ENCODE data around the gene CDIP1. TPM values are rescaled to one million over a fixed set of nuclear protein-coding genes. Genes with fewer than 3 reads are reported as not detected.

The CDIP1 gene
- total RNA-seq, 1 donor from 2014 or later, result 31.8 TPM

DNA sequence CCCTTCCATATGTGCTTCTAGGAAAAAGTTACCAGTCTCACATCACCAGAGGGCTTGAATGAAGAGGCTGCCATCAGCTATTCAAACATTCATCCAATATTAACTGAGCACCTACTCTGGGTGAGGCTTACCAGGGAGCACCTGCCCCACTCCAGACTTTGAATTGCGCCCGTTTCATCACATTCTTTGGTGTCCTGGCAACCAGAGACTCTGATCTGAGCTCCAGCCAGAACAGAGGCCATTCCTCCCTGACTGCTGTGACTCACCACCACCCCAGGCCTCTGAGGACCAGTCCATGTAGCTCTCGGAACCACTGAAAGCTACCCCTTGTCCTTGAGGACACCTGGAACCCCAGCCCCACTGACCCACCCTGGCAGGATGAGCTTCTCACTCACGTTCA is 17.5 kb upstream of the CDIP1 start, which contains the start of gene C16orf96:
Gene C16orf96, plus strand, starts transcription at position 229 of the 400 bp plus-strand sequence. Its CDS starts 150 bp downstream, at position 379.
- TF ChIP-seq, protein P1, sequence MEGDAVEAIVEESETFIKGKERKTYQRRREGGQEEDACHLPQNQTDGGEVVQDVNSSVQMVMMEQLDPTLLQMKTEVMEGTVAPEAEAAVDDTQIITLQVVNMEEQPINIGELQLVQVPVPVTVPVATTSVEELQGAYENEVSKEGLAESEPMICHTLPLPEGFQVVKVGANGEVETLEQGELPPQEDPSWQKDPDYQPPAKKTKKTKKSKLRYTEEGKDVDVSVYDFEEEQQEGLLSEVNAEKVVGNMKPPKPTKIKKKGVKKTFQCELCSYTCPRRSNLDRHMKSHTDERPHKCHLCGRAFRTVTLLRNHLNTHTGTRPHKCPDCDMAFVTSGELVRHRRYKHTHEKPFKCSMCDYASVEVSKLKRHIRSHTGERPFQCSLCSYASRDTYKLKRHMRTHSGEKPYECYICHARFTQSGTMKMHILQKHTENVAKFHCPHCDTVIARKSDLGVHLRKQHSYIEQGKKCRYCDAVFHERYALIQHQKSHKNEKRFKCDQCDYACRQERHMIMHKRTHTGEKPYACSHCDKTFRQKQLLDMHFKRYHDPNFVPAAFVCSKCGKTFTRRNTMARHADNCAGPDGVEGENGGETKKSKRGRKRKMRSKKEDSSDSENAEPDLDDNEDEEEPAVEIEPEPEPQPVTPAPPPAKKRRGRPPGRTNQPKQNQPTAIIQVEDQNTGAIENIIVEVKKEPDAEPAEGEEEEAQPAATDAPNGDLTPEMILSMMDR (IDR thresholded peaks at IDR 0.05; ENCODE audit: unreplicated experiment), result no peak
- Mint-ChIP-seq H3K4me1 (ENCODE audit: low read depth) (no peaks in the 10 kb centered on the region), H3K27me3 (no peaks in the 10 kb centered on the region), H3K36me3 (ENCODE audit: insufficient read depth) (no peaks in the 10 kb centered on the region), H3K27ac (no peak within 1 kb of the TSS), H3K9me3 (ENCODE audit: low read depth) (no peaks in the 10 kb centered on the region), H3K4me3 (ENCODE audit: low read depth) (no peak within 1 kb of the TSS)
- no peak for DNase-seq (ENCODE audit: low spot score, unreplicated experiment)

DNA sequence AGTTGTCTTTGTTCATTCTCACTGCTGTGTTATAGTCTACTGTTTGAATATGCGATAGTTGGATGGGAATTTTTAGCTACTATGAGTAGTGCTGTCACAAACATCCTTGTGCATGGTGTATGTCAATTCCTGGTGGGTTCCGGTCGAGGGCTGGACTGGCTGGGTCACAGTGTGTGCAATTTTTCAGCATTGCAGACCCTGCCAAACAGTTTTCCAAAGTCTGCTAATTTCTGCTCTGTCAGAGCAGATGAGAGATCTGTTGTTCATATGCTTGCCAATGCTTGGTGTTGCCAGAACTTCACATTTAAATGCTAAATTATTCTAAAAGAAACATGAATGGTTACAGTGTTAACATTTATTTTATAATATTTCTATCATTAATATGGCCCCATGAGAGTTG is 14.0 kb upstream of the CDIP1 start:
- Mint-ChIP-seq H3K9me3 (ENCODE audit: low read depth) (no peaks in the 10 kb centered on the region), H3K27ac (no peak overlapping the region), H3K4me1 (ENCODE audit: low read depth) (no peaks in the 10 kb centered on the region), H3K27me3 (no peaks in the 10 kb centered on the region), H3K4me3 (ENCODE audit: low read depth) (no peak overlapping the region), H3K36me3 (ENCODE audit: insufficient read depth) (no peaks in the 10 kb centered on the region)
- TF ChIP-seq, protein P1 (IDR thresholded peaks at IDR 0.05; ENCODE audit: unreplicated experiment), result no peak
- DNase-seq (ENCODE audit: low spot score, unreplicated experiment), result no peak

DNA sequence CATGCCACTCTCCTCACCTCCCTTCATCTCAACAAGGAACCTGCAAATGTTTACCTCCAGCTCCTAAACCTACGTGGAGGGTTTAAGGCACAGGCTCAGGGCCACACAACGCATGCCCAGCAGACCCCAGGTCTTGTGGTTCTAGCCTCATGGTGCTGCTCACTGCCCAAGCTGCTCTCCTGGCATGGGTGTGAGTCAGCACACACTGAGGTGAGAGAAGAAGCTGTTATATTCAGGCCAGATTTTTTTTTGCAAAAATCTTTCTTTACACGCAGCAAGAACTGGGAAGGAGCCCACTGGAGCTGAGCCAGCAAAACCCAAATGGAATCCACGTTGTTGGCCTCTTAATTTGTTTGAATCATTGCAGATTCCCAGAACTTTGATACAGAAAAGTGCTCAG is 12.0 kb upstream of the CDIP1 start:
- Mint-ChIP-seq H3K9me3 (ENCODE audit: low read depth) (no peaks in the 10 kb centered on the region), H3K27ac (no peak overlapping the region), H3K4me1 (ENCODE audit: low read depth) (no peaks in the 10 kb centered on the region), H3K36me3 (ENCODE audit: insufficient read depth) (no peaks in the 10 kb centered on the region), H3K27me3 (no peaks in the 10 kb centered on the region), H3K4me3 (ENCODE audit: low read depth) (no peak overlapping the region)
- TF ChIP-seq, protein P1 (IDR thresholded peaks at IDR 0.05; ENCODE audit: unreplicated experiment), result no peak
- DNase-seq (ENCODE audit: low spot score, unreplicated experiment), result no peak

DNA sequence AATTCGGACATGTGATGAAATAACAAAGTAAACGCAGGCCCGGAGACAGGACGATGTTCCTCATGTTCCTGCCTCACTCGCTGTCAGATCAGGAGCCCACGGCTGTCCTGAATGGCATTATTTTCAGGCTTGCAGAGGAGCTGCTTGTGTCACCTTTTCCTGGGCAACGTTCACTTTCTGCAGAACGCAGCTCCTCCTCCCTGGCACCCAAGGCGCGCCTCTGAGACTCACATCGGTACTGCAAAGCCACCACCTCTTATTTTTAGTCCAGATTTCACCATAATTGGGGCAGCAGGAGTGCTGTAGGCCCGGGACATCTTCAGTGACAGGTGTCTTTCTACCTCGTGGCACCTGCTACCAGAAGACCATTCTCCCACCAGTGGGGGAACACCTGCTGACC is 9.6 kb upstream of the CDIP1 start:
- no peak overlapping the region for H3K27ac Mint-ChIP-seq
- H3K4me1 Mint-ChIP-seq (ENCODE audit: low read depth), result no peaks in the 10 kb centered on the region
- no peak for DNase-seq (ENCODE audit: low spot score, unreplicated experiment)
- TF ChIP-seq, protein P1 (IDR thresholded peaks at IDR 0.05; ENCODE audit: unreplicated experiment), result no peak
- H3K4me3 Mint-ChIP-seq (ENCODE audit: low read depth), result no peak overlapping the region
- H3K9me3 Mint-ChIP-seq (ENCODE audit: low read depth), result no peaks in the 10 kb centered on the region
- no peaks in the 10 kb centered on the region for H3K36me3 Mint-ChIP-seq (ENCODE audit: insufficient read depth)
- no peaks in the 10 kb centered on the region for H3K27me3 Mint-ChIP-seq

DNA sequence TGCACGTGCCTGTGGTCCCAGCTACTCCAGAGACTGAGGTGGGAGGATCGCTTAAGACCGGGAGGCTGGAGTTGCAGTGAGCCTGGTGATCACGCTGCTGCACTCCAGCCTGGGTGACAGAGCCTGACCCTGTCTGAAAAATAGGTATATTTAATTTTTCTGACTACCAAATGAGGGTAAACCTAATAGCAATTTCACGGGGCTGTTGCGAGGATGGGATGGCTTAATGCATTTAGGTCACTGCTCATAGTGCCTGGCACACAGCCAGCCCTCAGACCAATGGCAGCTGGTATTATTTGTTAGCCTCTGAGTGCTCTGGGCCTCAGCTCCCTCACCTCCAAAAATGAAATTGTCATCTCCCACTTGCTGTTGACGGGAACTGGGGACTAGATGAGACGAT is 5.9 kb upstream of the CDIP1 start:
- Mint-ChIP-seq H3K4me3 (ENCODE audit: low read depth) (no peak overlapping the region), H3K9me3 (ENCODE audit: low read depth) (peaks cover 6% of the 10 kb centered on the region), H3K27me3 (peaks cover 5% of the 10 kb centered on the region), H3K27ac (no peak overlapping the region), H3K4me1 (ENCODE audit: low read depth) (no peaks in the 10 kb centered on the region), H3K36me3 (ENCODE audit: insufficient read depth) (peaks cover 5% of the 10 kb centered on the region)
- no peak for DNase-seq (ENCODE audit: low spot score, unreplicated experiment)
- TF ChIP-seq, protein P1 (IDR thresholded peaks at IDR 0.05; ENCODE audit: unreplicated experiment), result no peak

Data from progenitor cell of endocrine pancreas (in vitro differentiated cells).